Tibial artery (tissue), 4 donors: ENCODE measurements around the gene PDHB.

Experiments
- DNase-seq, 2 donors: peaks; one replicate each; pipeline ENCODE4 v3.0.0-alpha.2; 2019
- H3K27ac ChIP-seq, 2 donors: fragments of 200-600 bp; sonication (generic) in 1 of 2; 1 replicate in 1 of 2; 2 replicates in 1 of 2; pipeline ENCODE4 v1.5.1; 2018 to 2019; ENCODE audit warnings: mild to moderate bottlenecking in 1 of 2
- H3K27me3 ChIP-seq, 2 donors: fragments of 200-600 bp; sonication (generic) in 1 of 2; one replicate each; pipeline versions ENCODE4 v1.5.1 to v1.6.0; 2016 to 2019
- H3K36me3 ChIP-seq, 3 donors: fragments of 200-600 bp; sonication (generic) in 2 of 3; one replicate each; pipeline ENCODE4 v1.5.1; 2016 to 2019; ENCODE audit warnings: mild to moderate bottlenecking in 2 of 3
- H3K4me1 ChIP-seq, 4 donors: fragments of 200-600 bp; sonication (generic) in 2 of 4; 1 replicate in 3 of 4; 2 replicates in 1 of 4; pipeline ENCODE4 v1.5.1; 2016 to 2019
- H3K4me3 ChIP-seq, 2 donors: fragments of 200-600 bp; sonication (generic) in 1 of 2; 1 replicate in 1 of 2; 2 replicates in 1 of 2; pipeline ENCODE4 v1.5.1; 2018 to 2019; ENCODE audit warnings: mild to moderate bottlenecking in 2 of 2
- H3K9me3 ChIP-seq, 3 donors: fragments of 200-600 bp; sonication (generic) in 1 of 3; one replicate each; pipeline ENCODE4 v1.5.1; 2016 to 2019
- intact Hi-C: fragments of 100-400 bp; cut with DNase I; formaldehyde crosslinking; loops from one replicate; pipeline ENCODE4 v1.15.0; 2023; ENCODE audit warnings: low total_unique reads
- TF ChIP-seq, protein P1 (sequence below), 2 experiments: fragments of 200-600 bp in 1 of 2; fragments of 450-650 bp in 1 of 2; IDR thresholded peaks; one replicate each; pipeline ENCODE4 v1.5.1; 2017 to 2019; ENCODE audit warnings: antibody characterized with exemption in 2 of 2, mild to moderate bottlenecking in 1 of 2, moderate library complexity in 1 of 2

PDHB gene

DNA sequence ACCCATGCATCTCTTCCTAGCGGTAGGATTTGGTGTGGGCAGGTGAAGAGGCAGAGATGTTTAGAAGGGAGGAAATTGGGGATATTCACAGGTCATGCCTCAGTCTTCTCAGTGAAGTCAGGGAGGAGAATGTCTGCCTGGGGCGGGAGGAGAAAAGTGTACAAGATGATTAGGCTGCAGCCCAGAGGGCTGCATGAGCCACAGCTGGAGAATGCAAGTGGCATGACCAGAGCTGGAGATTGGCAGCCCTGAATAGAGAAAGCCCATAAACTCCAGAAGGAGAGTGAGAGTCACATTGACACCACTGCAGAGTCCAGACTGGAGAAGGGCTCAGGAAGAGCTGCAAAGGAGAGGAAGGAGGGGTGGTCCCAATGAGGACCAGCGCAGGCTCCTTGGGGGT is 22.6 kb downstream of the PDHB start:
- Histone ChIP-seq H3K27ac (no peak overlapping the region), H3K4me1 (no peaks in the 10 kb centered on the region), H3K27me3 (no peaks in the 10 kb centered on the region), H3K36me3 (peaks cover 20 to 65% (median 48%) of the 10 kb centered on the region in 3 donors), H3K9me3 (no peaks in the 10 kb centered on the region), H3K4me3 (no peak overlapping the region)
- DNase-seq: no peak
- intact Hi-C loops: loop anchor here (5.0 kb wide), 1 partner anchor 89 kb away; no protein-coding TSS in a partner anchor
- TF ChIP-seq, protein P1, sequence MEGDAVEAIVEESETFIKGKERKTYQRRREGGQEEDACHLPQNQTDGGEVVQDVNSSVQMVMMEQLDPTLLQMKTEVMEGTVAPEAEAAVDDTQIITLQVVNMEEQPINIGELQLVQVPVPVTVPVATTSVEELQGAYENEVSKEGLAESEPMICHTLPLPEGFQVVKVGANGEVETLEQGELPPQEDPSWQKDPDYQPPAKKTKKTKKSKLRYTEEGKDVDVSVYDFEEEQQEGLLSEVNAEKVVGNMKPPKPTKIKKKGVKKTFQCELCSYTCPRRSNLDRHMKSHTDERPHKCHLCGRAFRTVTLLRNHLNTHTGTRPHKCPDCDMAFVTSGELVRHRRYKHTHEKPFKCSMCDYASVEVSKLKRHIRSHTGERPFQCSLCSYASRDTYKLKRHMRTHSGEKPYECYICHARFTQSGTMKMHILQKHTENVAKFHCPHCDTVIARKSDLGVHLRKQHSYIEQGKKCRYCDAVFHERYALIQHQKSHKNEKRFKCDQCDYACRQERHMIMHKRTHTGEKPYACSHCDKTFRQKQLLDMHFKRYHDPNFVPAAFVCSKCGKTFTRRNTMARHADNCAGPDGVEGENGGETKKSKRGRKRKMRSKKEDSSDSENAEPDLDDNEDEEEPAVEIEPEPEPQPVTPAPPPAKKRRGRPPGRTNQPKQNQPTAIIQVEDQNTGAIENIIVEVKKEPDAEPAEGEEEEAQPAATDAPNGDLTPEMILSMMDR (IDR thresholded peaks at IDR 0.05): no peak

DNA sequence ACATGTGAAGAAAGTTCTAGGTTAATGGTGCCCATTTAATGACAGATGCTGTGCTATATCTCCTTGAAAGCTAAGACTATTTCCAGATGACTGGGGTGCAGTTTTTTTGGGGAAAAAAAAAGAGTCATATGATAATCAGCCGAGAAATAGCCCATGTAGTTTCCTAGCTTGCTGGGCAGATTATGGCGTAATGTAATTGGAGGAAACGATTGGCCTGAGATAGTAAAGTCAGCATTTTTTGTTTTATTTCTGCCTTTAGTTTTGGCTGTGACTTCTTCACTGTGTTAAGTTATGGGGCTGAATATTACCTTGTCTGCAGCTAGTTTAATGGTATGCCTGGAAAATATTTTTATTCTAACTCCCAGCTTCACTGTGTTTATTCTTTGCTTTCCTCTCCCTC is 24.0 kb downstream of the PDHB start:
- no peak overlapping the region for H3K4me3 ChIP-seq
- intact Hi-C loops: loop anchor here (5.0 kb wide), 1 partner anchor 87 kb away; no protein-coding TSS in a partner anchor
- TF ChIP-seq, protein P1 (IDR thresholded peaks at IDR 0.05): no peak
- no peak overlapping the region for H3K27ac ChIP-seq
- no peaks in the 10 kb centered on the region for H3K27me3 ChIP-seq
- no peaks in the 10 kb centered on the region for H3K9me3 ChIP-seq
- DNase-seq: no peak
- H3K36me3 ChIP-seq: peaks cover 20 to 68% (median 57%) of the 10 kb centered on the region in 3 donors
- H3K4me1 ChIP-seq: no peaks in the 10 kb centered on the region

DNA sequence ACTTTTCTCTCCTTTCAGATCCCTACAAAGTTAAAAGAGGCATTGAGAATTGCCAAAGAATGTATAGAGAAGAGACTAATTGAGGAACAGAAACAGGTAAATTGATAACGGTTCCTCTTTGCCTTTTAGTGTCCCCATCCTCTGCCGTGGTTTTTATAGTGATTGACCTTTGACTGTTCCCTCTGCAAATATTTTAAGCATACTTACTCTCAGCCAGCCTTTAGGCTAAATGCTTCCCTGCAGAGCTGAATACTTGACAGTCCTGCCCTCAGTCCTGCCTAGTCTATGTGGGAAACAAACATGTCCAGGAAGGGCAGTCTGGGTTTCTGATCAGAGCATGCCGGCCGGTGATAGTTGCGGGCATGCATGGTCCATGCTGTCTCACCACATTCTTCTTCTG is 24.7 kb downstream of the PDHB start:
- TF ChIP-seq, protein P1 (IDR thresholded peaks at IDR 0.05): no peak
- Histone ChIP-seq H3K36me3 (peaks cover 20 to 74% (median 57%) of the 10 kb centered on the region in 3 donors), H3K27ac (no peak overlapping the region), H3K4me1 (no peaks in the 10 kb centered on the region), H3K9me3 (no peaks in the 10 kb centered on the region), H3K27me3 (no peaks in the 10 kb centered on the region), H3K4me3 (no peak overlapping the region)
- no peak for DNase-seq
- intact Hi-C loops: no loop called here

DNA sequence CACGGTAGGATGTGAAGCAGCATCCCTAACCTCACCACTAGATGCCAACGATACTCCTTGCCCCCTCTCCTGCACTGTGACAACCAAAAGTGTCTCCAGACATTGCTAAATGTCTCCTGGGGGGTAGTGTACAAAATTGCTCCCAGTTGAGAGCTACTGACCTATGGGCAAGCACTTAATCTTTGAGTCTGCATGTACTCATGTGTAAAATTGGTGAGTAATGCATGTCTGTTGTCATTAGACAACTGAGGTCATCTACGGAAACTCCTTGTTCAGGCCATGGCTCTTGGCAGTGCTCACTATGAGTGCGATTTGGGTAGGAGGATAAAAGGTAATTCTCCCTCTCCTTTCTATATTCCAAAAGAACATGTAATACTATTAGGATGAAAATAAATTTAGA is 29.2 kb downstream of the PDHB start:
- H3K27me3 ChIP-seq: no peaks in the 10 kb centered on the region

DNA sequence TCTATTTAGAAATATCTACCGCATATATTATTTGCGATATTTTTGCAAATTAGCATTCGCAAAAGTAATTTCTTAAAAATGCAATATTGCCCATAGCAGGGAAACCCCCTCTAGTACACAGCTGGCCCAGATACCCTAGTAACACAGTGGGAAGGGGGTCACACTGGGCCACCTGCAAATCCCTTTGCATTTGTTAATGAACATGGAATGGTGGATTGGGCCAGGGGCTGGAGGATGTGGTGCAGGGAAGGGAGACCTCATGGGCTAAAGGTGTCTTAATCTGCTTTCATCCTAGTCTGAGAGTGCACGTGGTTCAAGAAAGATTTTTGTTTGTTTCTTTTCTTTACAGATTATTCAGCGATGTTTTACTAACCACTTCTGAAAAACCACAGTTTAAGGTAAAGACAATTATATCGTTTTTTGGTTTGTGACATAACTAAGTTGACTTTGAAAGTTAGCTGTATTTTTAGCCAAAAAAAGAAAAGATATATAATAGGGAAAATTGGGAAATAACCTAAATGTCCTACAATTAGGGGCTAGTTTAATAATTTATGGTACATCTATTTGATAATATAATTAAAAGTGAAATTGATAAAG is 30.0 kb downstream of the PDHB start:
- TF ChIP-seq, protein P1 (IDR thresholded peaks at IDR 0.05): no peak

More for the DNA sequence above, 29.2 kb downstream of the PDHB start:
- H3K4me1 ChIP-seq: no peaks in the 10 kb centered on the region
- H3K36me3 ChIP-seq: peaks cover 33 to 73% (median 54%) of the 10 kb centered on the region in 3 donors
- TF ChIP-seq, protein P1 (IDR thresholded peaks at IDR 0.05): no peak
- no peak for DNase-seq
- H3K9me3 ChIP-seq: no peaks in the 10 kb centered on the region
- intact Hi-C loops: no loop called here
- H3K4me3 ChIP-seq: no peak overlapping the region
- H3K27ac ChIP-seq: no peak overlapping the region

More for the DNA sequence above, 30.0 kb downstream of the PDHB start:
- Histone ChIP-seq H3K27me3 (no peaks in the 10 kb centered on the region), H3K36me3 (peaks cover 32 to 73% (median 54%) of the 10 kb centered on the region in 3 donors), H3K4me1 (no peaks in the 10 kb centered on the region), H3K27ac (no peak overlapping the region), H3K4me3 (no peak overlapping the region), H3K9me3 (no peaks in the 10 kb centered on the region)
- no peak for DNase-seq
- intact Hi-C loops: no loop called here
